ENCODE data around the gene SELENOW.
"Not testable (repeated sequence)": the region's sequence is repeated elsewhere in the genome, so short reads cannot be mapped to it uniquely, and the experiment has no call there.

Gene SELENOW

GRCh38 chr19:47805313-47805712 lies 26.8 kb downstream of the SELENOW start:
- TF ChIP-seq CTCF (conservative IDR thresholded peaks at IDR 0.05), result no peak
- H3K27ac ChIP-seq, result no peak overlapping the region

DNA sequence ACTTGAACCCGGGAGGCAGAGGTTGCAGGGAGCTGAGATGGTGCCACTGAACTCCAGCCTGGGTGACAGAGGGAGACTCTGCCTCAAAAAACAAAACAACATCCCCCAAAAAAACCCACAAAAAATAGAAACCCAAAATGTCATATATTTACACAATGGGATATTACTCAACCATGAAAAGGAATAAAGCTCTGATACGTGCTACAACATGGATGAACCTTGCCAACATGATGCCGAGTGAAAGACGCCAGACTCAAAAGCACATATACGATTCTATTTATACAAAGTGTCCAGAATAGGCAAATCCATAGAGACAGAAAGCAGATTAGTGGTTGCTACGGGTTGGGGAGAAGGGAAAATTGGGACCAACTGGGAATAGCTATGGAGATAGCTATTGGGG lies 27.9 kb downstream of the SELENOW start:
- TF ChIP-seq CTCF (conservative IDR thresholded peaks at IDR 0.05), result no peak
- H3K27ac ChIP-seq, result no peak overlapping the region

GRCh38 chr19:47813304-47813994 lies 34.9 kb downstream of the SELENOW start:
- TF ChIP-seq CTCF (conservative IDR thresholded peaks at IDR 0.05), result peak; percentile 83
- no peak overlapping the region for H3K27ac ChIP-seq

- no peak overlapping the region for H3K27ac ChIP-seq
These were observed 35.5 kb downstream of the SELENOW start for GRCh38 chr19:47813995-47814328.

DNA sequence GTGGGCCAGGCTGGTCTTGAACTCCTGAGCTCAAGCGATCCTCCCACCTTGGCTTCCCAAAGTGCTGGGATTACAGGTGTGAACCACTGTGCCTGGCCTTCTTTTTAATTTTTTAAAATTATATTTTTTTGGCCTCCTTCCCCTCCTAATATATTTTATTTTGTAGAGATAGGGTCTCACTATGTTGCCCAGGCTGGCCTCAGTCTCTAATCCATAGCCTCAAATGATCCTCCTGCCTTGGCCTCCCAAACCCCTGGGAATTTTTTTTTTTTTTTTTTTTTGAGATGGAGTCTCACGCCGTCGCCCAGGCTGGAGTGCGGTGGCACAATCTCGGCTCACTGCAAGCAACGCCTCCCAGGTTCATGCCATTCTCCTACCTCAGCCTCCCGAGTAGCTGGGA lies 37.8 kb downstream of the SELENOW start:
- not testable (repeated sequence) for H3K27ac ChIP-seq

More at GRCh38 chr19:47813995-47814328, 35.5 kb downstream of the SELENOW start:
- TF ChIP-seq CTCF (conservative IDR thresholded peaks at IDR 0.05), result peak; percentile 56

DNA sequence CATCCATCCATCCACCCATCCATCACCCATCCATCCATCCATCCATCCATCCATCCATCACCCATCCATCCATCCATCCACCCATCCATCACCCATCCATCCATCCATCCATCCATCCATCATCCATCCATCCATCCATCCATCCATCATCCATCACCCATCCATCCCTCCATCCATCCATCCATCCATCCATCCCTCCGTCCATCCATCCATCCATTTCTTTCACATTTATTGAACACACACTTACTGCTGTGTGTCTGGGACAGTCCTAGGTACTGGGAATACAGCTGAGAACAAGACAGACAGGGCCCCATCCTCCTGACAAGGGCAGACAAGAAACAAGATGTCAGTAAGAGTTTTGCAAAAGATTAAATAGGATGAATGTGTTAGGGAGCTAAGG lies 39.7 kb downstream of the SELENOW start:
- not testable (repeated sequence) for H3K27ac ChIP-seq

- no peak for TF ChIP-seq CTCF (conservative IDR thresholded peaks at IDR 0.05)
- no peak overlapping the region for H3K27ac ChIP-seq
These were observed 41.4 kb downstream of the SELENOW start for GRCh38 chr19:47819858-47820257.

GRCh38 chr19:47820410-47820809 lies 41.9 kb downstream of the SELENOW start:
- TF ChIP-seq CTCF (conservative IDR thresholded peaks at IDR 0.05), result no peak
- H3K27ac ChIP-seq, result no peak overlapping the region
